ENCODE data around the gene CTXN1.

The CTXN1 gene

DNA sequence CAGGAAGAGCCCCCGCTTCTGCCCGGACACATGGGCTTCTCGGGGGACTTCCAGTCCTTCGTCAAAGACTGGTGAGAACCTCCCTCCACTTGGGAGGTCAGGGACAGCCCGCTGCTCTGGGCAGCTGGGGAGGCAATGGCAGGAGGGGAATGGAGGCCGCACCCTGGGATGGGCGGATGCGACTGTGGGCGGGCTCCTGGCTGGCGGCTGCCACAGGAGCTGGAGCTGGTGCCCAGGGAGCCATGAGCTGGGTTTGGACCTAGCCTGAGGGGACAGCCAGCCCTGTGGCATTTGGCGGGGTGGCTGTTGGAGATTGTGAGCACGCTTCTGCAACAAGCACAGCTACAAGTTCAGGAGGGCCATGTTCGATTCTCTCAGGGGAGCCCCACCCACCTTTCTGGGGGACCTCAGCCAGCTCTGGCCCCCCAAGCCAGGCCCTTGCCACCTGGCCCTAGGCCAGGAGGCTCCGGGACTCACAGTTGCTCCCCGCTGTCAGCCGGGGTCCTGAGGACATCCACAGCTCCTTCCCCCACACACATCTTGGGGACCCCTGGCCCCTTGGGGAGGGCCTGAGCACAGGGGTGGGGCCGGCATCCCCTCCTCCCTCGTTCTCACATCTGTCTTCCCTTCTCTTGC, 14.3 kb downstream of the CTXN1 start:
- Histone ChIP-seq H3K27ac (ENCODE audit: extremely low read depth, low read depth, low read length) (no peak overlapping the region), H3K4me3 (ENCODE audit: low read depth, low read length) (no peak overlapping the region), H3K4me1 (ENCODE audit: control insufficient read depth, insufficient read depth, low read length) (no peaks in the 10 kb centered on the region), H3K36me3 (ENCODE audit: control insufficient read depth in 2 of 2, insufficient read depth in 1 of 2, low read length in 2 of 2) (peaks cover 0 to 36% of the 10 kb centered on the region in 2 experiments; a peak in 2 of 3 replicates), H3K9me3 (ENCODE audit: control insufficient read depth, insufficient read depth, low read depth, low read length) (no peaks in the 10 kb centered on the region)
- ChIA-PET CTCF (interaction anchor here (0.7 to 1.1 kb wide), 3 partner anchors 8 to 43 kb away, joined by 3 to 4 read pairs (median 3); partner anchors contain the start of gene SNAPC2), POLR2A (interaction anchor here (1.1 to 2.3 kb wide), 3 partner anchors 8 to 14 kb away, joined by 3 to 15 read pairs (median 8); partner anchors contain the start of genes MAP2K7 and SNAPC2)
- TF ChIP-seq KLF8 (tag by site-specific recombination; IDR thresholded peaks at IDR 0.05) (0 out of 2 replicates have a peak, but pooled peaks have one; percentile 20), ZNF350 (tag by site-specific recombination; IDR thresholded peaks at IDR 0.05) (no peak), ZNF174 (tag by site-specific recombination; IDR thresholded peaks at IDR 0.05) (no peak), ZNF777 (tag by site-specific recombination; IDR thresholded peaks at IDR 0.05; ENCODE audit: borderline replicate concordance) (no peak), ZFHX2 (tag by site-specific recombination; conservative IDR thresholded peaks at IDR 0.05) (peak; percentile 36; the same call in 1 of the 2 replicates), ZNF146 (tag by site-specific recombination; IDR thresholded peaks at IDR 0.05) (no peak), EGR2 (tag by site-specific recombination; IDR thresholded peaks at IDR 0.05; ENCODE audit: low read depth) (peak; percentile 6; the same call in 1 of the 2 replicates), ZNF514 (tag by site-specific recombination; IDR thresholded peaks at IDR 0.05) (no peak), ZNF221 (tag by site-specific recombination; IDR thresholded peaks at IDR 0.05; ENCODE audit: borderline replicate concordance) (no peak), ZNF202 (tag by site-specific recombination; IDR thresholded peaks at IDR 0.05; ENCODE audit: borderline replicate concordance) (no peak), ZNF335 (tag by site-specific recombination; conservative IDR thresholded peaks at IDR 0.05) (no peak), ZFP37 (tag by site-specific recombination; IDR thresholded peaks at IDR 0.05) (no peak), KLF1 (tag by site-specific recombination; IDR thresholded peaks at IDR 0.05) (peak; percentile 83), ZNF645 (tag by site-specific recombination; IDR thresholded peaks at IDR 0.05) (no peak), SCRT1 (tag by site-specific recombination; IDR thresholded peaks at IDR 0.05; ENCODE audit: borderline replicate concordance) (no peak), MZF1 (tag by site-specific recombination; IDR thresholded peaks at IDR 0.05; ENCODE audit: borderline replicate concordance) (no peak), ZNF214 (tag by site-specific recombination; IDR thresholded peaks at IDR 0.05; ENCODE audit: borderline replicate concordance) (no peak), ZNF501 (tag by site-specific recombination; IDR thresholded peaks at IDR 0.05) (no peak)
- TF ChIP-seq, protein P1, sequence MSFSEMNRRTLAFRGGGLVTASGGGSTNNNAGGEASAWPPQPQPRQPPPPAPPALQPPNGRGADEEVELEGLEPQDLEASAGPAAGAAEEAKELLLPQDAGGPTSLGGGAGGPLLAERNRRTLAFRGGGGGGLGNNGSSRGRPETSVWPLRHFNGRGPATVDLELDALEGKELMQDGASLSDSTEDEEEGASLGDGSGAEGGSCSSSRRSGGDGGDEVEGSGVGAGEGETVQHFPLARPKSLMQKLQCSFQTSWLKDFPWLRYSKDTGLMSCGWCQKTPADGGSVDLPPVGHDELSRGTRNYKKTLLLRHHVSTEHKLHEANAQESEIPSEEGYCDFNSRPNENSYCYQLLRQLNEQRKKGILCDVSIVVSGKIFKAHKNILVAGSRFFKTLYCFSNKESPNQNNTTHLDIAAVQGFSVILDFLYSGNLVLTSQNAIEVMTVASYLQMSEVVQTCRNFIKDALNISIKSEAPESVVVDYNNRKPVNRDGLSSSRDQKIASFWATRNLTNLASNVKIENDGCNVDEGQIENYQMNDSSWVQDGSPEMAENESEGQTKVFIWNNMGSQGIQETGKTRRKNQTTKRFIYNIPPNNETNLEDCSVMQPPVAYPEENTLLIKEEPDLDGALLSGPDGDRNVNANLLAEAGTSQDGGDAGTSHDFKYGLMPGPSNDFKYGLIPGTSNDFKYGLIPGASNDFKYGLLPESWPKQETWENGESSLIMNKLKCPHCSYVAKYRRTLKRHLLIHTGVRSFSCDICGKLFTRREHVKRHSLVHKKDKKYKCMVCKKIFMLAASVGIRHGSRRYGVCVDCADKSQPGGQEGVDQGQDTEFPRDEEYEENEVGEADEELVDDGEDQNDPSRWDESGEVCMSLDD (tag by site-specific recombination; IDR thresholded peaks at IDR 0.05): 0 out of 2 replicates have a peak, but pooled peaks have one; percentile 33
- TF ChIP-seq, protein P2, sequence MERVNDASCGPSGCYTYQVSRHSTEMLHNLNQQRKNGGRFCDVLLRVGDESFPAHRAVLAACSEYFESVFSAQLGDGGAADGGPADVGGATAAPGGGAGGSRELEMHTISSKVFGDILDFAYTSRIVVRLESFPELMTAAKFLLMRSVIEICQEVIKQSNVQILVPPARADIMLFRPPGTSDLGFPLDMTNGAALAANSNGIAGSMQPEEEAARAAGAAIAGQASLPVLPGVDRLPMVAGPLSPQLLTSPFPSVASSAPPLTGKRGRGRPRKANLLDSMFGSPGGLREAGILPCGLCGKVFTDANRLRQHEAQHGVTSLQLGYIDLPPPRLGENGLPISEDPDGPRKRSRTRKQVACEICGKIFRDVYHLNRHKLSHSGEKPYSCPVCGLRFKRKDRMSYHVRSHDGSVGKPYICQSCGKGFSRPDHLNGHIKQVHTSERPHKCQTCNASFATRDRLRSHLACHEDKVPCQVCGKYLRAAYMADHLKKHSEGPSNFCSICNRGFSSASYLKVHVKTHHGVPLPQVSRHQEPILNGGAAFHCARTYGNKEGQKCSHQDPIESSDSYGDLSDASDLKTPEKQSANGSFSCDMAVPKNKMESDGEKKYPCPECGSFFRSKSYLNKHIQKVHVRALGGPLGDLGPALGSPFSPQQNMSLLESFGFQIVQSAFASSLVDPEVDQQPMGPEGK (tag by site-specific recombination; IDR thresholded peaks at IDR 0.05): 0 out of 2 replicates have a peak, but pooled peaks have one; percentile 46
- TF ChIP-seq, protein P3, sequence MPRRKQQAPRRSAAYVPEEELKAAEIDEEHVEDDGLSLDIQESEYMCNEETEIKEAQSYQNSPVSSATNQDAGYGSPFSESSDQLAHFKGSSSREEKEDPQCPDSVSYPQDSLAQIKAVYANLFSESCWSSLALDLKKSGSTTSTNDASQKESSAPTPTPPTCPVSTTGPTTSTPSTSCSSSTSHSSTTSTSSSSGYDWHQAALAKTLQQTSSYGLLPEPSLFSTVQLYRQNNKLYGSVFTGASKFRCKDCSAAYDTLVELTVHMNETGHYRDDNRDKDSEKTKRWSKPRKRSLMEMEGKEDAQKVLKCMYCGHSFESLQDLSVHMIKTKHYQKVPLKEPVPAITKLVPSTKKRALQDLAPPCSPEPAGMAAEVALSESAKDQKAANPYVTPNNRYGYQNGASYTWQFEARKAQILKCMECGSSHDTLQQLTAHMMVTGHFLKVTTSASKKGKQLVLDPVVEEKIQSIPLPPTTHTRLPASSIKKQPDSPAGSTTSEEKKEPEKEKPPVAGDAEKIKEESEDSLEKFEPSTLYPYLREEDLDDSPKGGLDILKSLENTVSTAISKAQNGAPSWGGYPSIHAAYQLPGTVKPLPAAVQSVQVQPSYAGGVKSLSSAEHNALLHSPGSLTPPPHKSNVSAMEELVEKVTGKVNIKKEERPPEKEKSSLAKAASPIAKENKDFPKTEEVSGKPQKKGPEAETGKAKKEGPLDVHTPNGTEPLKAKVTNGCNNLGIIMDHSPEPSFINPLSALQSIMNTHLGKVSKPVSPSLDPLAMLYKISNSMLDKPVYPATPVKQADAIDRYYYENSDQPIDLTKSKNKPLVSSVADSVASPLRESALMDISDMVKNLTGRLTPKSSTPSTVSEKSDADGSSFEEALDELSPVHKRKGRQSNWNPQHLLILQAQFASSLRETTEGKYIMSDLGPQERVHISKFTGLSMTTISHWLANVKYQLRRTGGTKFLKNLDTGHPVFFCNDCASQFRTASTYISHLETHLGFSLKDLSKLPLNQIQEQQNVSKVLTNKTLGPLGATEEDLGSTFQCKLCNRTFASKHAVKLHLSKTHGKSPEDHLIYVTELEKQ (tag by site-specific recombination; IDR thresholded peaks at IDR 0.05; ENCODE audit: borderline replicate concordance): no peak
